HepG2 (cell line): Measurements from ENCODE around the gene SH3PXD2A. TPM values are rescaled to one million over a fixed set of nuclear protein-coding genes. Genes with fewer than 3 reads are reported as not detected.

Experiments
- BRD4 ChIP-seq: sonication (generic); formaldehyde crosslinking; IDR thresholded peaks from 2 replicates; pipeline ENCODE4 v1.4.0; 2020; ENCODE audit warnings: missing genetic modification reagents
- CBX1 ChIP-seq: IDR thresholded peaks from one replicate; pipeline ENCODE4 v1.6.1; 2016; ENCODE audit warnings: antibody characterized with exemption, low read depth
- CTCF ChIP-seq: sonication (generic); formaldehyde crosslinking; IDR thresholded peaks from 2 replicates; pipeline ENCODE4 v1.5.0; 2020; ENCODE audit warnings: mild to moderate bottlenecking, missing genetic modification reagents, moderate library complexity
- DBP ChIP-seq: sonication (generic); formaldehyde crosslinking; IDR thresholded peaks from 2 replicates; pipeline ENCODE4 v1.4.0; 2020; ENCODE audit warnings: missing genetic modification reagents; ENCODE audit errors: not compliant biosample characterization
- E2F2 ChIP-seq: sonication (generic); formaldehyde crosslinking; IDR thresholded peaks from 2 replicates; pipeline ENCODE4 v1.4.0; 2020; ENCODE audit warnings: missing genetic modification reagents, borderline replicate concordance
- FOXC1 ChIP-seq: sonication (generic); formaldehyde crosslinking; IDR thresholded peaks from 2 replicates; pipeline ENCODE4 v1.8.0; 2022; ENCODE audit warnings: mild to moderate bottlenecking, missing genetic modification reagents, borderline replicate concordance
- HNF1B ChIP-seq: sonication (generic); formaldehyde crosslinking; IDR thresholded peaks from 2 replicates; pipeline ENCODE4 v1.5.1; 2020; ENCODE audit warnings: mild to moderate bottlenecking, moderate library complexity, missing genetic modification reagents
- IRF2 ChIP-seq: IDR thresholded peaks from 2 replicates; pipeline ENCODE4 v1.6.1; 2018; ENCODE audit warnings: missing genetic modification reagents, missing compliant biosample characterization
- ZBTB26 ChIP-seq: IDR thresholded peaks from 2 replicates; pipeline ENCODE4 v1.6.1; 2016; ENCODE audit warnings: missing compliant biosample characterization, missing genetic modification reagents, borderline replicate concordance
- ZNF639 ChIP-seq: conservative IDR thresholded peaks from 2 replicates; pipeline ENCODE4 v1.6.1; 2018; ENCODE audit warnings: missing genetic modification reagents
- ZNF7 ChIP-seq: IDR thresholded peaks from 2 replicates; pipeline ENCODE4 v1.6.1; 2016; ENCODE audit warnings: missing biosample characterization, missing genetic modification reagents
- polyA plus RNA-seq, 8 experiments: library from polyadenylated mRNA; depleted of rRNA in 3 of 8; stranded (reverse) in 7 of 8; unstranded in 1 of 8; fragments of >200 nt; fragmentation: Illumina TruSeq in 4 of 8; extraction: Trizol in 4 of 8; gene quantifications; 2 replicates each; pipeline versions ENCODE4 v1.2.1 to v1.2.3, GENCODE V29; 2011 to 2016; ENCODE audit warnings: low read depth in 4 of 8, missing spikeins in 1 of 8, mixed read lengths in 1 of 8; ENCODE audit not compliant: insufficient read depth in 1 of 8
- total RNA-seq, 5 experiments: library from RNA; depleted of rRNA; stranded (reverse); fragments of >200 nt; fragmentation: Illumina TruSeq; extraction: Trizol; gene quantifications; 2 replicates each; pipeline ENCODE4 v1.2.3, GENCODE V29; 2016; ENCODE audit warnings: low read depth in 1 of 5

SH3PXD2A gene
- total and polyA plus RNA-seq, 2 of the 13 experiments (the other 11 are each of a cell fraction or from before 2014, with no cell fraction given), result 11.1 to 11.3 TPM

GRCh38 chr10:103869336-103869735 lies 14.0 kb upstream of the SH3PXD2A start (continued):
- TF ChIP-seq ZNF639 (CRISPR knock-in tag) (no peak), CBX1 (no peak), ZNF7 (CRISPR knock-in tag) (no peak), CTCF (CRISPR knock-in tag) (no peak), HNF1B (CRISPR knock-in tag) (no peak), IRF2 (CRISPR knock-in tag) (no peak), E2F2 (CRISPR knock-in tag) (no peak), BRD4 (CRISPR knock-in tag) (no peak), FOXC1 (CRISPR knock-in tag) (no peak), DBP (CRISPR knock-in tag) (no peak), ZBTB26 (CRISPR knock-in tag) (no peak)
